HepG2 (cell line): ENCODE results near the gene ORC2. TPM values are rescaled to one million over a fixed set of nuclear protein-coding genes. Genes with fewer than 3 reads are reported as not detected.
A peak's percentile ranks its signal among the peaks of the same experiment; 100 is the strongest.

Experiments
- CREM ChIP-seq, 2 experiments: sonication (generic) in 1 of 2; formaldehyde crosslinking in 1 of 2; IDR thresholded peaks; 2 replicates each; pipeline versions ENCODE4 v1.4.0 to v1.6.1; 2016 to 2020; ENCODE audit warnings: antibody characterized with exemption in 1 of 2, mild to moderate bottlenecking in 1 of 2, missing genetic modification reagents in 1 of 2
- MED1 ChIP-seq: sonication (generic); formaldehyde crosslinking; IDR thresholded peaks from 2 replicates; pipeline ENCODE4 v1.4.0; 2020; ENCODE audit warnings: missing genetic modification reagents
- POLR2G ChIP-seq: fragments of 200-400 bp; formaldehyde crosslinking; IDR thresholded peaks from 2 replicates; pipeline ENCODE4 v1.6.1; 2018; ENCODE audit warnings: mild to moderate bottlenecking, low read depth, low read length, moderate library complexity
- RBM39 ChIP-seq: fragments of 200-400 bp; formaldehyde crosslinking; IDR thresholded peaks from one replicate; pipeline ENCODE4 v1.6.1; 2018; ENCODE audit warnings: antibody characterized with exemption, mild to moderate bottlenecking, low read depth, low read length; ENCODE audit not compliant: poor library complexity, severe bottlenecking
- SKI ChIP-seq: fragments of 450-650 bp; IDR thresholded peaks from one replicate; pipeline ENCODE4 v1.6.1; 2018; ENCODE audit warnings: mild to moderate bottlenecking; ENCODE audit not compliant: partially characterized antibody
- SPEN ChIP-seq: sonication (generic); formaldehyde crosslinking; IDR thresholded peaks from 2 replicates; pipeline ENCODE4 v1.5.1; 2020; ENCODE audit warnings: low read depth, mild to moderate bottlenecking, missing genetic modification reagents
- ZBTB8A ChIP-seq: sonication (generic); formaldehyde crosslinking; IDR thresholded peaks from 2 replicates; pipeline ENCODE4 v1.4.0; 2020; ENCODE audit warnings: mild to moderate bottlenecking, low read depth, missing genetic modification reagents, borderline replicate concordance
- ZNF430 ChIP-seq: sonication (generic); formaldehyde crosslinking; IDR thresholded peaks from 2 replicates; pipeline ENCODE4 v1.9.0; 2021; ENCODE audit warnings: mild to moderate bottlenecking, missing genetic modification reagents
- ZNF564 ChIP-seq: sonication (generic); formaldehyde crosslinking; IDR thresholded peaks from 2 replicates; pipeline ENCODE4 v1.8.1; 2023; ENCODE audit warnings: mild to moderate bottlenecking, missing genetic modification reagents
- ZNF577 ChIP-seq: sonication (generic); formaldehyde crosslinking; IDR thresholded peaks from 2 replicates; pipeline ENCODE4 v1.4.0; 2020; ENCODE audit warnings: mild to moderate bottlenecking, low read depth, missing genetic modification reagents, borderline replicate concordance
- ZNF674 ChIP-seq: sonication (generic); formaldehyde crosslinking; IDR thresholded peaks from 2 replicates; pipeline ENCODE4 v1.5.0; 2020; ENCODE audit warnings: low read depth, mild to moderate bottlenecking, missing genetic modification reagents
- polyA plus RNA-seq, 8 experiments: library from polyadenylated mRNA; depleted of rRNA in 3 of 8; stranded (reverse) in 7 of 8; unstranded in 1 of 8; fragments of >200 nt; fragmentation: Illumina TruSeq in 4 of 8; extraction: Trizol in 4 of 8; gene quantifications; 2 replicates each; pipeline versions ENCODE4 v1.2.1 to v1.2.3, GENCODE V29; 2011 to 2016; ENCODE audit warnings: low read depth in 4 of 8, missing spikeins in 1 of 8, mixed read lengths in 1 of 8; ENCODE audit not compliant: insufficient read depth in 1 of 8
- total RNA-seq, 5 experiments: library from RNA; depleted of rRNA; stranded (reverse); fragments of >200 nt; fragmentation: Illumina TruSeq; extraction: Trizol; gene quantifications; 2 replicates each; pipeline ENCODE4 v1.2.3, GENCODE V29; 2016; ENCODE audit warnings: low read depth in 1 of 5
- TF ChIP-seq, protein P1 (sequence below): sonication (generic); formaldehyde crosslinking; IDR thresholded peaks from 2 replicates; pipeline ENCODE4 v1.4.0; 2020; ENCODE audit warnings: missing genetic modification reagents
- TF ChIP-seq, protein P2 (sequence below): sonication (generic); formaldehyde crosslinking; IDR thresholded peaks from 2 replicates; pipeline ENCODE4 v1.9.0; 2021; ENCODE audit warnings: missing genetic modification reagents, borderline replicate concordance
- TF ChIP-seq, protein P3 (sequence below): sonication (generic); formaldehyde crosslinking; IDR thresholded peaks from 2 replicates; pipeline ENCODE4 v1.4.0; 2020; ENCODE audit warnings: missing genetic modification reagents
- TF ChIP-seq, protein P4 (sequence below): sonication (generic); formaldehyde crosslinking; IDR thresholded peaks from 2 replicates; pipeline ENCODE4 v1.5.0; 2020; ENCODE audit warnings: mild to moderate bottlenecking, missing genetic modification reagents
- TF ChIP-seq, protein P5 (sequence below): sonication (generic); formaldehyde crosslinking; IDR thresholded peaks from 2 replicates; pipeline ENCODE4 v1.4.0; 2020; ENCODE audit warnings: low read depth, mild to moderate bottlenecking, missing genetic modification reagents

The ORC2 gene
- total and polyA plus RNA-seq, 2 of the 13 experiments (the other 11 are each of a cell fraction or from before 2014, with no cell fraction given): 19.3 to 73.5 TPM

DNA sequence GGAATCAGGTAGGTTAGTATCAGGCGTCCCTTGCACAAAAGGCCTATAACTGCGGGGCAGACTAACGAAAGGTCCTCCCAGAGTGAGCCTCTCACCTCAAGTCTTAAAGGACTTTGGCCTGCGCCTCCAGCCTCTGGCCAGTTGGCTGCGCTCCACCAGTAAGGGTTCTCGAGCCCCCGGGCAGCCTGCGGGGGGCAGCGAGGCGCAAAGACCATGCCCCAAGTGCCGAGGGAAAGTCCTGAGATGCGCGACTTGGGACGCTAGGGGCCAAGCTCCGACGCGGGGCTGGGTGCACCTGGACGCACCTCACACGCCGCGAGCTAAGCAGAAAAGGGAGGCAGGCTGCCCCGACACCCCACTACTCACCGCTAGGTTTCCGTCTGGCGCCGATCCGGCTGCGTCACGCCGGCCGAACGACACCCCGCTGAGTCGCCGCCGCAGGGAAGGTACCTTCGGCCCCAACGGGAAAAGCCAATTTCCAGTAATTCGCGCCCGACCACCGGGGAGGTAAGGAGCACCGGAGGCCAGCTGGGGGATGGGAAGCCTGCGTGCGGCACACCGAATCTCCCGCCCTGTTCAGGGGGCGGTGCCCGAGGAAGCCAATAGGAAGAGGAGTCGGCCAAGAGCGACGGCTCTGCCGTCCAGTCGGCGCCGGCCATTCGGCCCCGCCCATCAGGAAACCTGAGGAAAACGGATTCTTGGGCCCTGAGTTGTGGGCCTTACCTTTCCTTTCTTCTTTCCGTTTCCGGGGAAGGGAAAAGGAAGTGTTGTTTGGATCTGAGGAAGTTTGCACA lies at the start of gene ORC2 (continued):
- TF ChIP-seq, protein P1, sequence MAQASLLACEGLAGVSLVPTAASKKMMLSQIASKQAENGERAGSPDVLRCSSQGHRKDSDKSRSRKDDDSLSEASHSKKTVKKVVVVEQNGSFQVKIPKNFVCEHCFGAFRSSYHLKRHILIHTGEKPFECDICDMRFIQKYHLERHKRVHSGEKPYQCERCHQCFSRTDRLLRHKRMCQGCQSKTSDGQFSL (CRISPR knock-in tag): peak; percentile 20; the same call in 1 of the 2 replicates
- TF ChIP-seq POLR2G (peak; percentile 81), MED1 (peak; percentile 52; the same call in 1 of the 2 replicates), SKI (peak; percentile 74), ZNF564 (peak; percentile 94; the same call in 1 of the 2 replicates), RBM39 (peak; percentile 87), ZNF430 (CRISPR knock-in tag) (peak; percentile 77), CREM (IDR thresholded peaks at IDR 0.05) (peak; percentile 76), CREM (CRISPR knock-in tag; IDR thresholded peaks at IDR 0.05) (no peak), SPEN (CRISPR knock-in tag) (peak; percentile 71), ZNF577 (CRISPR knock-in tag) (no peak), ZBTB8A (CRISPR knock-in tag) (no peak), ZNF674 (peak; percentile 94; the same call in 1 of the 2 replicates)
- TF ChIP-seq, protein P2, sequence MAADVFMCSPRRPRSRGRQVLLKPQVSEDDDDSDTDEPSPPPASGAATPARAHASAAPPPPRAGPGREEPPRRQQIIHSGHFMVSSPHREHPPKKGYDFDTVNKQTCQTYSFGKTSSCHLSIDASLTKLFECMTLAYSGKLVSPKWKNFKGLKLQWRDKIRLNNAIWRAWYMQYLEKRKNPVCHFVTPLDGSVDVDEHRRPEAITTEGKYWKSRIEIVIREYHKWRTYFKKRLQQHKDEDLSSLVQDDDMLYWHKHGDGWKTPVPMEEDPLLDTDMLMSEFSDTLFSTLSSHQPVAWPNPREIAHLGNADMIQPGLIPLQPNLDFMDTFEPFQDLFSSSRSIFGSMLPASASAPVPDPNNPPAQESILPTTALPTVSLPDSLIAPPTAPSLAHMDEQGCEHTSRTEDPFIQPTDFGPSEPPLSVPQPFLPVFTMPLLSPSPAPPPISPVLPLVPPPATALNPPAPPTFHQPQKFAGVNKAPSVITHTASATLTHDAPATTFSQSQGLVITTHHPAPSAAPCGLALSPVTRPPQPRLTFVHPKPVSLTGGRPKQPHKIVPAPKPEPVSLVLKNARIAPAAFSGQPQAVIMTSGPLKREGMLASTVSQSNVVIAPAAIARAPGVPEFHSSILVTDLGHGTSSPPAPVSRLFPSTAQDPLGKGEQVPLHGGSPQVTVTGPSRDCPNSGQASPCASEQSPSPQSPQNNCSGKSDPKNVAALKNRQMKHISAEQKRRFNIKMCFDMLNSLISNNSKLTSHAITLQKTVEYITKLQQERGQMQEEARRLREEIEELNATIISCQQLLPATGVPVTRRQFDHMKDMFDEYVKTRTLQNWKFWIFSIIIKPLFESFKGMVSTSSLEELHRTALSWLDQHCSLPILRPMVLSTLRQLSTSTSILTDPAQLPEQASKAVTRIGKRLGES (CRISPR knock-in tag): 0 out of 2 replicates have a peak, but pooled peaks have one; percentile 11
- TF ChIP-seq, protein P3, sequence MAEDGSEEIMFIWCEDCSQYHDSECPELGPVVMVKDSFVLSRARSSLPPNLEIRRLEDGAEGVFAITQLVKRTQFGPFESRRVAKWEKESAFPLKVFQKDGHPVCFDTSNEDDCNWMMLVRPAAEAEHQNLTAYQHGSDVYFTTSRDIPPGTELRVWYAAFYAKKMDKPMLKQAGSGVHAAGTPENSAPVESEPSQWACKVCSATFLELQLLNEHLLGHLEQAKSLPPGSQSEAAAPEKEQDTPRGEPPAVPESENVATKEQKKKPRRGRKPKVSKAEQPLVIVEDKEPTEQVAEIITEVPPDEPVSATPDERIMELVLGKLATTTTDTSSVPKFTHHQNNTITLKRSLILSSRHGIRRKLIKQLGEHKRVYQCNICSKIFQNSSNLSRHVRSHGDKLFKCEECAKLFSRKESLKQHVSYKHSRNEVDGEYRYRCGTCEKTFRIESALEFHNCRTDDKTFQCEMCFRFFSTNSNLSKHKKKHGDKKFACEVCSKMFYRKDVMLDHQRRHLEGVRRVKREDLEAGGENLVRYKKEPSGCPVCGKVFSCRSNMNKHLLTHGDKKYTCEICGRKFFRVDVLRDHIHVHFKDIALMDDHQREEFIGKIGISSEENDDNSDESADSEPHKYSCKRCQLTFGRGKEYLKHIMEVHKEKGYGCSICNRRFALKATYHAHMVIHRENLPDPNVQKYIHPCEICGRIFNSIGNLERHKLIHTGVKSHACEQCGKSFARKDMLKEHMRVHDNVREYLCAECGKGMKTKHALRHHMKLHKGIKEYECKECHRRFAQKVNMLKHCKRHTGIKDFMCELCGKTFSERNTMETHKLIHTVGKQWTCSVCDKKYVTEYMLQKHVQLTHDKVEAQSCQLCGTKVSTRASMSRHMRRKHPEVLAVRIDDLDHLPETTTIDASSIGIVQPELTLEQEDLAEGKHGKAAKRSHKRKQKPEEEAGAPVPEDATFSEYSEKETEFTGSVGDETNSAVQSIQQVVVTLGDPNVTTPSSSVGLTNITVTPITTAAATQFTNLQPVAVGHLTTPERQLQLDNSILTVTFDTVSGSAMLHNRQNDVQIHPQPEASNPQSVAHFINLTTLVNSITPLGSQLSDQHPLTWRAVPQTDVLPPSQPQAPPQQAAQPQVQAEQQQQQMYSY: no peak; the same call in 1 of the 2 replicates
- TF ChIP-seq, protein P4, sequence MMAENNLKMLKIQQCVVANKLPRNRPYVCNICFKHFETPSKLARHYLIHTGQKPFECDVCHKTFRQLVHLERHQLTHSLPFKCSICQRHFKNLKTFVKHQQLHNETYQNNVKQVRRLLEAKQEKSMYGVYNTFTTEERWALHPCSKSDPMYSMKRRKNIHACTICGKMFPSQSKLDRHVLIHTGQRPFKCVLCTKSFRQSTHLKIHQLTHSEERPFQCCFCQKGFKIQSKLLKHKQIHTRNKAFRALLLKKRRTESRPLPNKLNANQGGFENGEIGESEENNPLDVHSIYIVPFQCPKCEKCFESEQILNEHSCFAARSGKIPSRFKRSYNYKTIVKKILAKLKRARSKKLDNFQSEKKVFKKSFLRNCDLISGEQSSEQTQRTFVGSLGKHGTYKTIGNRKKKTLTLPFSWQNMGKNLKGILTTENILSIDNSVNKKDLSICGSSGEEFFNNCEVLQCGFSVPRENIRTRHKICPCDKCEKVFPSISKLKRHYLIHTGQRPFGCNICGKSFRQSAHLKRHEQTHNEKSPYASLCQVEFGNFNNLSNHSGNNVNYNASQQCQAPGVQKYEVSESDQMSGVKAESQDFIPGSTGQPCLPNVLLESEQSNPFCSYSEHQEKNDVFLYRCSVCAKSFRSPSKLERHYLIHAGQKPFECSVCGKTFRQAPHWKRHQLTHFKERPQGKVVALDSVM (CRISPR knock-in tag): peak; percentile 92
- TF ChIP-seq, protein P5, sequence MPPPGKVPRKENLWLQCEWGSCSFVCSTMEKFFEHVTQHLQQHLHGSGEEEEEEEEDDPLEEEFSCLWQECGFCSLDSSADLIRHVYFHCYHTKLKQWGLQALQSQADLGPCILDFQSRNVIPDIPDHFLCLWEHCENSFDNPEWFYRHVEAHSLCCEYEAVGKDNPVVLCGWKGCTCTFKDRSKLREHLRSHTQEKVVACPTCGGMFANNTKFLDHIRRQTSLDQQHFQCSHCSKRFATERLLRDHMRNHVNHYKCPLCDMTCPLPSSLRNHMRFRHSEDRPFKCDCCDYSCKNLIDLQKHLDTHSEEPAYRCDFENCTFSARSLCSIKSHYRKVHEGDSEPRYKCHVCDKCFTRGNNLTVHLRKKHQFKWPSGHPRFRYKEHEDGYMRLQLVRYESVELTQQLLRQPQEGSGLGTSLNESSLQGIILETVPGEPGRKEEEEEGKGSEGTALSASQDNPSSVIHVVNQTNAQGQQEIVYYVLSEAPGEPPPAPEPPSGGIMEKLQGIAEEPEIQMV (CRISPR knock-in tag): no peak; the same call in 1 of the 2 replicates
